Activated CD4-positive, alpha-beta T cell treated with anti-CD3 and anti-CD28 coated beads, Interleukin-2, amount 50 U/mL, for 48 hours (primary cell): ENCODE data around the gene TMEM40.
"Not testable (repeated sequence)": the region's sequence is repeated elsewhere in the genome, so short reads cannot be mapped to it uniquely, and the experiment has no call there.

Experiments
- DNase-seq, 2 experiments: peaks; one replicate each; pipeline ENCODE4 v3.0.0-alpha.2; 2020

Gene TMEM40, protein sequence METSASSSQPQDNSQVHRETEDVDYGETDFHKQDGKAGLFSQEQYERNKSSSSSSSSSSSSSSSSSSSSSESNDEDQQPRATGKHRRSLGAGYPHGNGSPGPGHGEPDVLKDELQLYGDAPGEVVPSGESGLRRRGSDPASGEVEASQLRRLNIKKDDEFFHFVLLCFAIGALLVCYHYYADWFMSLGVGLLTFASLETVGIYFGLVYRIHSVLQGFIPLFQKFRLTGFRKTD

DNA sequence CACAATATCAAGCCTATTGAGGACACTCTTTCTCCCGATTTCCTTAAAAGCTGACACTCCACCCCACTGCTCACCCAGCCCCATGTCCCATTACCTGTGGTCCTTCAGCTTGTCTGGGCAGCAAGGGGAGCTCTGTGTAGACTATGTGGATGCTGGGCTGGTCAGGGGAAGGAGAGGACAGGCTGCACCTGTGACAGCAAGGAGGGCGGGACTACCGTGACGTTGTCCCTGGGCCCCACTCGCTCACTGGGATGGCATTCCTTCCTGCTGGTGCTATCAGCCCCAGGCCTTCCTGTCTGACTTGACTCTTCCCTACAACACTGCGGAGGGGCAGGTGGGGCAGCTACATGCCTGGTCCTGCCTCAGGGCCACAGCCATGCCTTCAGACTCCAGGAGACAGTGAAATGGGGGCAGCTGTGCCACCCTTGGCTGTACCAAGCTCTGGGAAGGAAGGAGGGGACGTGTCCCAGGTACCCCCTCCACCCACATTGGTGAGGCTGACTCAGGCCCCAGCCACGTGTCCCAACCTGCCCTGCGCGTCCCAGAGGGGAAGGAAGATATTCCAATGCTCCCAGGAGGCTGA lies at the start of gene TMEM40:
Gene TMEM40, minus strand, starts transcription at position 163 of the 583 bp plus-strand sequence. CDS start 9,427 bp downstream, outside the sequence.
- no peak for DNase-seq

DNA sequence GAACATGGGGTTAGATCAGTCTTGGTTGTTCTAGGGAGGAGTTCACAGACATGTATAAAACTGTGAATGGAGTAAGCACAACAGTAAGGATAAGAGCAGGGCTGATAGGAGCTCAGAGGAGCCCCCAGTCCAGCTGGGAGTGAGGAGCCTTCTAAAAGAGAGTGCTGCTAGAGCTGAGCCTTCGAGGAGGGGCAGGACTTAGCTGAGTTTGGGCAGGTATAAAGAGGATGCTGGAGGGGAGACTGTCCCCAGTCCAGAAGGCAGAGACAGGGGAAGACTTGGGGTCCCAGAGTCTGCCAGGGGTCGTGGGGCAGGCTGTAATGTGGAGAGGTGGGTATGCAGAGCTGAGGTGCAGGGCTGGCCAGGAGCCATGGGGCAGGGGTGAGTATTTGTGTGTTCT lies 49.5 kb upstream of the TMEM40 start:
- no peak for DNase-seq

DNA sequence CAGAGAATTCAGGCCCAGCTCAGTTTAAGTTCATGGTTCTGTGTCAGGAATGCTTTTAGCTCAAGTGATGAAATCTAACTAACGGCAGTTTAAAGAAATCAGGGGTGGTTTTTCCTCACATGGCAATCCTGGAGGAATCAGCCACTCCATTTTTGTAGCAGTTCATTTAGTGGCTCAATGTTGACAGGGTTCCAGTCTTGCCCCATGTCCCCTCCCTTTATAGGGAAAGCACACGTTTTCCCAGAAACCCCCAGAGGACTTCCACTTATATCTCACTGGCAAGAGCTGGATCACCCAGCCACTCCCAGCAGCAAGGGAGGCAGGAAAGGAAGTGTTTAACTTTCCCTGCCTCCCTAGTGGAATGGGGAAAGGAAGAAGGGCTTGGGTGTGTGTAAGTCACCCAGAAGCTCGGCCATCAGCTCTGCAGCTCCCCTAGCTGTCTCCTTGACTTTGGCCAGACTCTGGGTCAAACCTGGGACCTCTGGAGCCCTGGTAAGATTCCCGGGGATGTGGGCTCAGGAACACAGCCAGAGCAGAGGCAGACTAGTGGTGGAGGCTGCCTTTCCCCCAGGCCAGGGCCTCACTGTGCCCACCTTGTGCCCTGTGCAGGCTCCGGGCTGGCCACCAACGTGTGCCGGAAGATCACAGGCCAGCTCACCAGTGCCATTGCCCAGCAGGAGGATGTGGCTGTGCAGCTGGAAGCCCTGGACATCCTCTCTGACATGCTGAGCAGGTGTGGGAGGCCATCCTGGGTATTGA lies 48.7 kb upstream of the TMEM40 start:
- DNase-seq: no peak

DNA sequence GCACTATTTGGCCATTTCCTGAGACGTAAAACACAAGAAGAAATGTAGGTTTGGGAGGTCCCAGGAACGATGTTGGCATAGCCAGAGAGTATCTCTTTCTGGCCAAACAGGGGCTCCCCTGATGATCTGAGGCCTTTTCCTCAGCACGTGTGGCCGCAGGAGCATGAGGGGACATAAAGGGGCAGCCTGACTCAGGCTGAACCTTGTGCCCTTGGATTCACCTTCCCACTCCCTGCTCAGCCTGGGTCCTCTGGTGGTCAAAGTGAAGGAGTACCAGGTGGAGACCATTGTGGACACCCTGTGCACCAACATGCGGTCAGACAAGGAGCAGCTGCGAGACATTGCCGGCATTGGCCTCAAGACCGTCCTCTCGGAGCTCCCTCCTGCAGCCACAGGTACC lies 48.0 kb upstream of the TMEM40 start:
- DNase-seq: no peak

DNA sequence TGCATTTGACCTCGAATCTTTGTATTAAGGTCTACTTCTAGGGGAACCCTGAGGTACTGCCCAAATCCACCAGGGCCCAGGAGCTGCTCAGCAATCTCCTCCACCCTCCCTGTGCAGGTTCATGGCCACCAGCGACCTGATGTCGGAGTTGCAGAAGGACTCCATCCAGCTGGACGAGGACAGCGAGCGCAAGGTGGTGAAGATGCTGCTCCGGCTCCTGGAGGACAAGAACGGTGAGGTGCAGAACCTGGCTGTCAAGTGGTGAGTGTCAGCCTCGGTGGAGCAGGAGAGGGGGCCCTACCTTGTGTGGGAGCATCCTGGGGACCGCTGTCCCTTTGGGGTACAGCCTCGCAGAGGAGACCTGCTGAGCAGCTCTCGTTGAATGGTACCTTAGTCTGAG lies 44.3 kb upstream of the TMEM40 start:
- no peak for DNase-seq

DNA sequence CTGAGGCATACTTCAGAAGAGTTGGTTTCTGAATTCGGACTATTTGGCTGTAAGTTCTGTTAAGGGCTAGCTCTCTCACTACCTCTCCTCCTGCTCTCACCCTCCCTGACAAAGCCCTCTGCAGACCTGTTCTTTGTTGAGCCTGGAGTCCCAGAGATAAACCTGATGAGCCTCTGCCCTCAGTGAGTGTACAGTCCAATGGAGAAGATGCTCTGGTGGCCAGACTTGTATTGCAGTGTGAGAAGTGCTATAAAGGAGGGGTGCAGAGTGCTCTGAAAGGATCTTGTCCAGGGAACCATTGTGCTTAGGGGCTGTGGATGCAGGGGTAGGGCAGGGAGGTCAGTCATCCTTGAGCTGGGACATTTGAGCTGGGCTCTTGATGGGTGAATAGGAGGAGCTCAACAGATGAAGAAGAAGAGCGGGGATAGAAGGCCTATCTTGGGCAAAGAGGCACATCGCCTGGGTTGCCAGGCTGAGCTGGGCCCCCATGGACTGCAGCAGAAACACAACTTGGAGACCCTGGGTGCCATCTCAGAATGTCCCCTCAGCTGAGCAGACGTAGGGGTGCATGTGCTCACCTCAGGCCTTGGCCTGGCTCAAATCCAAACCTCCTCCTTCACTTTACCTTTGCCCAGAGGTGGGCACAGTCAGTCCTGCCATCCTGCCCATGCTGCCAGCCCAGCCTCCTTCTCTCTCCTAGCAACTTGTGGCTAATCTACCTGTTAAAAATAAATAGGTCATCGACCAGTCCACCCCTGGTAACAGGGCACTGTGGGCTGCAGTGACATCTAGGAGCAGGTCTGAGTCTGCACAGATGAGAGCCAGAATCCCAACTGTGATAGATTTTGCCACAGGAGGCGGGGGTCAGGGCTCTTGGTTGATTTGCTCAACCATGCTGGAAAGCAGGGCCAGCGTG lies 40.7 kb upstream of the TMEM40 start:
- no peak for DNase-seq

DNA sequence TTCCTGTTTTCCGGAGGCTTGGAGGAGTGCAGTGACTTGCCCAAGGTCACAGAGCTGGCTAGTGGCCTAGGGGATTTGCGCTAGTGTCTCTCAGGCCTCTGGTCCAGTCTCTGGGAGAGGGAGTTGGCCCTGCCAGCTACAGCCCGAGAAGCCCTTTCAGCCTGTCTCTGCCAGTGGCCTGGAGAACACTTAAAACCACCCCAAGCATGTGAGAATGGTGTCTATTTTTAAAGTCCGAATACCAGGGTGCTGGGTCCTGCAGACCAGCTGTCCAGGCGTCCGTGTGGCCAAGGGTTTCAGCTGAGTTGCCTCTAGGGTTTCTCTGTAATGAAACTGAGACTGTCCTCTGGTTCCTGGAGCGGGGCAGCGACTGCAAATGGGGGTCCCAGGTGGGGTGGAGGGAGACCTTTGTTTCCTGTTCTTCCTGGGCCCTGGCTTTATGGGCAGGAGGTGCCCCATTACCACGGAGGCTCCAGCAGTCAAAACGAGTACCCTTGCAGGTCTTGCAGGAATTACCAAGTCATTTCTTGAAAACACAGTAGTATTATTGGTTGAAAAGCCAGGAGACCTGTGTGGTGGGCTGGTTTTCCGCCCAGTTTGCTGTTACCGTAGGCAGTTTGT lies 39.6 kb upstream of the TMEM40 start:
- DNase-seq: no peak

DNA sequence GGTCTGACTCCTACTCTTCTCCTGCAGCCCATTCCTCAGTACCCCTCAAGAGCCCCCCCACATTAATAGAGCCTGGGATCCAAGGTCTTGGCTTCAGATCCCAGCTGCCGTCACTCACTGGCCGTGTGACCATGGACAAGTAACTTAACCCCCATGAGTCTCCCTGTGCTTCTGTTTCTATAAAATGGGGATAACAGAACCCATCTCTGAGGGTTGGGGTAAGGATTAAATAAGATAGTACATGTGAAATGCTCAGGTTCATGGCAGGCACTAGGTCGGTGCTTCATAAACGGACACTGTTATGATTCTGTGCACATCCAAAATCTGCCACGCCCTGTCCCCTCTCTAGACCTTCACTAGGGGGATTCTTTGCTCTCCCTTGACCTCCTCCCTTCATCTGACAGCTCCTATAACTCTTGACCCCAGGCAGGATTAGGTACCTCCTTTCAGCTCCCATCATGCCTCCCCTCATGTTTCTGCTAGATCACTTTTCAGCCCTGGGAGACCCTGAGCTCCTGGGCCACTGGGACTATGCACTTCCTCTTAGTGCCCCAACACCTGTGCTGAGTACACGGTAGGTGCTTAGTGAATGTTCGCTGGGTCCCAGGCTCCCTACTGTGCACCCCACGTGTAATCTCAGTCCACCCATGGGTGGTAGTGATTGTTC lies 39.0 kb upstream of the TMEM40 start:
- DNase-seq: no peak

DNA sequence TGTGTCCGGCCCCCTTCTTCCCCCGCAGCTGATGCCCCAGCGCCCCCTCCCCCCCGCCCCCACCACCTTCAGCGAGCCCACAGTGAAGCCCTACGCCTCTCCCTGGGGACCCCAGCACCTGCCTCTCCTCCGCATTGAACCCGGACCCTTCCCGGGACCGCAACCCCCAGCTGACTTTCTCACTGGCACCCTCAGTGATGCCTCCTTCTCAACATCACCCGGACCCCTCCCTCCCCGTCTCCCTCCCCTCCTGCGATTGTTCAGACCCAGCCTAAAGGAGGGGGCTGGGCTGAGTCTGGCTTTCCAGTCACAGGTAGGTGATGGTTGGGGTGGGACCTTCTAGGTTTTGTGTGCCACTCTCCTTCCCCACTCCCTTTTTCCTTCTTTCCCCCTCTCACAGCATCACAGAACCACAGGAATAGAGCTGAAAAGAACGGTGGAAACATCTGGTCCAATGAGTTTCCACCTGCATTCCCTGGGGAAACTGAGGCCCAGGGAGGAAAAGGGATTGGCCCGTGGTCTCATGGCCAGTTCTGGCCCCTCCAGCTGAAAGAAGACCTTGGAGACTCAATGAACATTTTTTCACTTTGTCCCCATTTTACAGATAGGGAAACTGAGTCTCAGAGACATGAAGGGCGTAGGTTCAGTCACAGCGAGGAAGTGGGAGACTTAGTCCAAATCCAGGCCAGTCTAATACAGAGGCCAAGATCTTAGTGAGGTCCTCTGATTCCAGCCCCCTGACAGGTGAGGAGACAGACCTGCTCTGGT lies 38.2 kb upstream of the TMEM40 start:
- DNase-seq: no peak

DNA sequence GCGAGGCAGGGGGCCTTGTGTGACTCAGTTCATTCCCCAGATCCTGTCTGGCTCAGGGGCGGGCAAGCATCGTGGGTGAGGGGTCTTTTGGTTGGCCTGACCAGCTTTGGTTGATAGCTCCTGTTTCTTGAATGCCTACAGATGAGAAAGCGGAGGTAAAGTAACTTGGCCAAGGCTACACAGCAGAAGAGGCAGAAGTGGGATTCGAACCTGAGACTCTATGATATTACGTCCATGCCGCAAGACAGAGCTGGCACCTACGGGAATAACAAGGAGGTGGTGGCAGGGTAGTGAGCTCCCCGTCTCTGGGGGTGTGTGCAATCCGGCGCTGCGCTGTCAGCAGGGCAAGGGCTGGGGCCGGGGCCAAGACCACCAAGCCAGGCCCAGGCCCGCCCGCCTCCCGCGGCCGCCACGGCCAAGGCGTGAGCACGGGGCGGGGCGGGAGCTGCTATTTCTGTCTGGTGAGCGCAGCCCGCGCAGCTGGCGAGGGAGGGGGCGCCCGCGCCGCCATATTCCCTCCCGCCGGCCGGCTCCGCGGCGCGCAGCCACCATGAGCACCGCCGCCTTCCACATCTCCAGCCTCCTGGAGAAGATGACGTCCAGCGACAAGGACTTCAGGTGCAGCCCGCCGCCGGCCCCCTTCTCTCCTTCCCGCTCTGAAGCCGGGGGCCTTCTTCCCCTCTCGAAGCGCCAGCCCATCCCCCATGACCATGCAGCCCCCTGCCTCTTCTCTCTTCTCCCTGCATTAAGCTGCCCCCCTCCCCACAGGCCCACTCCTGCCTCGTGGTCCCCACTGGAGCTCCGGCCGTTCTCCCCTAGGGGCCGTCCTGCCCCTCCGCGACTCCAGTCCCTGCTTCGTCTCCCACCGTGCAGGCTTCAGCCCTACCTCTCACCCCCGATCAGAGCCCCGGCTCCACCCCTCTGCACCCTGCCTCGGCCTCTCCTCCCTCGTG lies 37.4 kb upstream of the TMEM40 start, which contains the start of gene CAND2:
Gene CAND2, plus strand, starts transcription at position 510 of the 953 bp plus-strand sequence. Its CDS starts 41 bp downstream, at position 551.
- peak; percentile 29 to 47 for DNase-seq

DNA sequence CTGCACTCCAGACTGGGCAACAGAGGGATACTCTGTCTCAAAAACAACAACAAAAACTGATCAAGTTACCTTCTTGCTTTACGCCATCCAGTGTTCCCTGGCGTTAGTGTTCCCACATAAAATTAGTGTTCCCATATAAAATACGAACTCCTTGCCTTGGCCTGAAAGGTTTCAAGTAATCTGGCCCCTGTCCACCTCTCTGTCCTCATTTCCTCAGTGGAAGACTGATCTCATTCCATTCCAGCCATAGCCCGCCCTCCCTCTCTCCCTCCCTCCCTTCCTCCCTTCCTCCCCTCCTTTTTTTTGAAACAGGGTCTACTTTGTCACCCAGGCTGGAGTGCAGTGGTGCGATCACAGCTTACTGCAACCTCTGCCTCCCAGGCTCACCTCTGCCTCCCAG lies 34.6 kb upstream of the TMEM40 start:
- DNase-seq: no peak

DNA sequence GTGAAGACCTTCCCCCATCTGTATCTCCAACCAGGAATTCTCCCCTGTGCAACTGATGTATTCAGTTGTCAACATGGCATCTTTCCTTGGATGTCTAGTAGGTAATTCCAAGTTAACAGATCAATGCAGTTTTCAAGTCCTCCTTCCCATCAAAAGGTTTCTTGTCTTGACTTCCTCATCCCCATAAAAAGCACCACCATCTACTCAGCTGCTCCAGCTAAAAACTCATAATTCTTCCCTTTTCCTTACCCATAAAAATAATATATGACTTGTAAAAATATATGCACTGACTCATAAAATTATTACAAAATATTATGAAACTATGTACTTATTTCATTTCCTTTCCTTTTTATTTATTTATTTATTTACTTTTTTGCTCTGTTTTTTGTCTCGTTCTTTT lies 32.4 kb upstream of the TMEM40 start:
- no peak for DNase-seq

DNA sequence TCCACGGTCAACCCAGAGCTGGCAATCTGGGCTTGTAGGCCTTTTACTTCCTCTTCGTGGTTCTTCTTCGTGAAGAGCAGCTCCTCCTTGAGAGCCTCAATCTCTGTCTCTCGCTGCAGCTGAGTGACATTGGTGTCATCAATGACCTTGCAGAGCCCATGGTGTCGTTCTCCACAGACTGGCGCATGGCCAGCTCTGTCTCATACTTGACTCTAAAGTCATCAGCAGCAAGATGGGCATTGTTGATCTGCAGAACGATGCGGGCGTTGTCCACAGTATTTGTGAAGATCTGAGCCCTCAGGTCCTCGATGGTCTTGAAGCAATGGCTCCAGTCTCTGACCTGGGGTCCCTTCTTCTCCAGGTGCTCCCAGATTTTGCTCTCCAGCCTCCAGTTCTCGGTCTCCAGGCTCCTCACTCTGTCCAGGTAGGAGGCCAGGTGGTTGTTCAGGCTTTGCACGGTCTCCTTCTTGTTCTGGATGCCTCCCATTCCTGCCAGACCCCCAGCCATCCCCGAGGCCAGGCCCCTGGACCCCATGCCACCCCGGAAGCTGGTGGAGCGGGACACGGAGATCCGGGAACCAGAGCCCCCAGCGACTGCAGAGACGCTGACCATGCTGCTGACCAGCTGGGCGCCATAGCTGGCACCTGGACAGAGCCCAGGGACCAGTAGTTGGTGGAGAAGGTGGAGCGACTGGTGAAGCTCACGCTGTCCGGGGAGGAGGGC lies 29.1 kb upstream of the TMEM40 start:
- not testable (repeated sequence) for DNase-seq

DNA sequence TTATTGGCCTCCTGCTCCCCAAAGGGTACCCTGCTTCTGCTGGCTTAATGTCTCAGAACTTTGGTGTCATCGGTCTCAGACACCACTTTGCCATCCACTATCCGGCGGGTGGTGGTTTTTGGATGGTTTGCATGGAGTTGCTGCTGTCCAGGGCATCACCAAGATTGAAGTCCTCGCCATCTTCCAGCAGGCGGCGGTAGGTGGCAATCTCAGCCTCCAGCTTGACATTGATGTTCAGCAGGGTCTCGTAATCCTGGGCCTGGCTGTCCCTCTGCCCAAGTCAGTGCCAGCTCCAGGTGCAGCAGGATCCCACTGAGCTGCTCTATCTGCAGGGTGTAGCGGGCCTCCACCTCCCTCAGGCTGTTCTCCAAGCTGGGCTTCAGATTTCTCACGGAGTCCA lies 28.3 kb upstream of the TMEM40 start:
- peak; percentile 64 to 70 for DNase-seq

DNA sequence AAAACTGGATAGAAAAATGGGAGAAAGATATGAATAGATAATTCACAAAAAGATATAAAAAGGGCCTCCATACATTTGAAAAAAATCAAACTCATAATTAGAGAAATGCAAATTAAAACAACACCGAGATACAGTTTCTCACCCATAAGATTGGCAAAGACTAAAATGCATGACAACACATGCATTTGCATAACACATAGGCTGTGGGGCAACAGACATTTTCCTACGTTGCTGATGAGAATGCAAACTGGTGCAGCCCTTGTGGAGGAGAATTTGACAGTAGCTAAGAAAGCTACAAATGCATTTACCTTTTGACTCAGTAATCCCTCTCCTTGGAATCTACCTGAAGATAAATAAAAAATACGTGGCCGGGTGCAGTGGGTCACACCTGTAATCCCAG lies 26.0 kb upstream of the TMEM40 start:
- DNase-seq: no peak

DNA sequence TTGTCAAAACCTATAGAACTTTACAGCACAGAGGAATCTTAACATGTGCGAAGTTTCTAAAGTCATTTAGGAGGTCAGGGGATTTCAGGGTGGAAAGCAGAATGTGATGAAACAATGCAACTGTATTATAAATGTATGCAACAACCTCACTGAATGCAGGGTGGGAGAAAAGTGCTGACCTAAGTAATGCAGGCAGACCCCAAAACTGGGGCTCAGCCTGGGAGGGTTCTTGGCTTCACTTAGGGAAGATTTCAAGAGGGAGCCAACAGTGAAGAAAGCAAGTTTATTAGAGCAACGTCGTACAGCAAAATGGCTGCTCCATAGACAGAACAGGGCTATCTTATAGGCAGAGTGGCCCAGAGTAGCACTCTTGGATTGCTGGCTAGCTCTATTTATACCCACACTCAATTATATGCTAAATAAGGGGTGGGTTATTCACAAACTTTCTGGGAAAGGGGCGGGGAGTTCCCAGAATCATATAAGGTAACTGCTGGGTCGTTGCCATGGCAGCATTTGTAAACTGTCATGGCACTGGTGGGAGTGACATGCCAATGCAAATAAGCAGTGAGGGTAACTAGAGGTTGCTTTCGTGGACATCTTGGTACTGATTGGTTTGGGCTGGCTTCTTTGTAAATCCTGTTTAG lies 23.2 kb upstream of the TMEM40 start:
- DNase-seq: no peak

DNA sequence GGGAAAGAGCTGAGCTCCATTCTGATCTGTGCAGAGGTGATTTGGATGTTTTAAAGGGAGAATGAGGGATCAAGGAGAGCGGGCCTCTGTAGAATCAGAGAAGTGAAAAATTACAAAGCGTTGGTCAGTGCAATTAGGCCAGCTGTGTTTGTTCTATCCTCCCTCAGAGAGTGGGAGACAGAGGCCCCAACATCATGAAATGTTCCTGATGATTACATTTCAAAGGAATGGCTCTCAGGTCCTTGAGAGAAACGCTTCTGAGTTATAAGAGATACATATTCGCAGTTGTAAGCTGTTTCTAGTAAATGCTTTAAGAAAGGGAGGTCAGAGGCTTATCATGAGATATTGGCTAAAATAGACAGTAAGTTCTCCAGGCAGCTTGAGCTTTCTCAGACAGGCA lies 21.7 kb upstream of the TMEM40 start:
- DNase-seq: no peak

DNA sequence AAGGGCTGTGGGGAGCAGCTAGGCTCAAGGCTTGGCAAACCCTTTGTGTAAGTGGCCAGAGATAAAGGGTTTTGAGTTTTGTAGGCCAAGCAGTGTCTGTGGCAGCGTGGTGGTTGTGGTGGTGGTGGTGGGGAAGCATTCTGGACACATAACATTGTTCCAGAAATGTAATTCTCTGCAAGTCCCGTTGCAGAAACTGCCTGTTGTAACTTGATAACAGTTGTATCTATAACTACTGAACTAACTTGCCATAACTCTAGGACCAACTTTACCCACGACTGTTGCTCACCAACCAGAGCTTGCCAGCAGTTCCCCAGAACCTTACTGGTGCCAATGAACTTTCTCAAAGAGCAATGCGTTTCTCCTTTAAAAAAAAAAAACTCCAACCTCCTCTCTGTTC lies 18.1 kb upstream of the TMEM40 start:
- DNase-seq: no peak

DNA sequence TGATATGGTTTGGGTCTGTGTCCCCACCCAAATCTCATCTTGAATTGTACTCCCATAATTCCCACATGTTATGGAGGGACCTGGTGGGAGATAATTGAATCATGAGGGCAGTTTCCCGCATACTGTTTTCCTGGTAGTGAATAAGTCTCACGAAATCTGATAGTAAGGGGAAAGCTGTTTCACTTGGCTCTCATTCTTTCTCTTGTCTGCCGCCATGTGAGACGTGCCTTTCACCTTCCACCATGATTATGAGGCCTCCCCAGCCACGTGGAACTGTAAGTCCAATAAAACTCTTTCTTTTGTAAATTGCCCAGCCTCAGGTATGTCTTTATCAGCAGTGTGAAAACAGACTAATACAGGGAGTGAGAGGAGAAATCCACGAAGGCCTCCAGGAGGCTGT lies 16.9 kb upstream of the TMEM40 start:
- not testable (repeated sequence) for DNase-seq
